Right lobe of liver (tissue), 6 donors: ENCODE data around the gene DHRSX. TPM values are rescaled to one million over a fixed set of nuclear protein-coding genes. Genes with fewer than 3 reads are reported as not detected.
"Not testable (repeated sequence)": the region's sequence is repeated elsewhere in the genome, so short reads cannot be mapped to it uniquely, and the experiment has no call there.

Experiments used
- ATAC-seq, 4 donors: fragments of 200-7000 bp; cut with Tn5 transposase; one replicate each; pipeline ENCODE4 v1.9.1; 2020; ENCODE audit warnings: mild to moderate bottlenecking in 4 of 4, moderate library complexity in 4 of 4
- DNase-seq, 3 donors: peaks; one replicate each; pipeline ENCODE4 v3.0.0-alpha.2; 2020
- H3K27ac ChIP-seq, 3 donors: fragments of 200-600 bp; one replicate each; pipeline ENCODE4 v1.8.0; 2022
- H3K27me3 ChIP-seq, 2 donors: fragments of 200-600 bp; one replicate each; pipeline ENCODE4 v1.8.0; 2022
- H3K36me3 ChIP-seq, 4 donors: fragments of 200-600 bp; sonication (generic) in 1 of 4; one replicate each; pipeline versions ENCODE4 v1.5.1 to v1.8.0; 2017 to 2022; ENCODE audit warnings: control low read depth in 1 of 4
- H3K4me1 ChIP-seq, 4 donors: fragments of 200-600 bp; sonication (generic) in 1 of 4; one replicate each; pipeline versions ENCODE4 v1.5.1 to v1.8.0; 2017 to 2022; ENCODE audit warnings: control low read depth in 1 of 4
- H3K4me3 ChIP-seq, 3 donors: fragments of 200-600 bp; one replicate each; pipeline ENCODE4 v1.8.0; 2022
- H3K9me3 ChIP-seq, 4 donors: fragments of 200-600 bp; sonication (generic) in 1 of 4; one replicate each; pipeline versions ENCODE4 v1.5.1 to v1.8.0; 2017 to 2022; ENCODE audit warnings: control low read depth in 1 of 4
- CTCF ChIP-seq, 4 donors: fragments of 200-600 bp in 3 of 4; fragments of 450-650 bp in 1 of 4; IDR thresholded peaks; one replicate each; pipeline versions ENCODE4 v1.5.1 to v1.8.0; 2016 to 2022; ENCODE audit warnings: antibody characterized with exemption in 4 of 4, mild to moderate bottlenecking in 2 of 4
- POLR2A ChIP-seq: fragments of 450-650 bp; IDR thresholded peaks from one replicate; pipeline ENCODE4 v1.6.1; 2017; ENCODE audit warnings: antibody characterized with exemption, mild to moderate bottlenecking
- WGBS: methylation state at CpG from one replicate; pipeline ENCODE4 v1.1.6; 2018; ENCODE audit warnings: low coverage, low lambda C conversion rate; ENCODE audit not compliant: insufficient coverage; ENCODE audit errors: missing lambda C conversion rate; 5-methylcytosine and 5-hydroxymethylcytosine counted together
- intact Hi-C, 2 donors: fragments of 100-400 bp; cut with DNase I; formaldehyde crosslinking; loops; one replicate each; pipeline versions ENCODE4 v1.11.2 to v1.14.1; 2022
- total RNA-seq, 6 experiments: library from RNA; depleted of rRNA in 2 of 6; stranded (reverse); fragments of >200 nt in 2 of 6; fragmentation: NEBNext Ultra II Directional in 3 of 6; extraction: Animal tissue kit (Norgen Biotek cat#: 25700) in 3 of 6; gene quantifications; one replicate each; pipeline versions ENCODE4 v1.1.0 to v1.2.4, GENCODE V29; 2016 to 2023
- donor health status: DM: no; HTN: yes; CAD: no.
- donor health status: DM: no; HTN: no; CAD: no.
- donor health status: DM: no; HTN: no; CAD: no.
- donor health status: DM: no; HTN: yes; CAD: no.
- donor health status: DM: no; HTN: yes; CAD: no.

DHRSX gene
- total RNA-seq, 6 experiments from 2014 or later, result 15.6 to 34.5 (median 29.0) TPM

DNA sequence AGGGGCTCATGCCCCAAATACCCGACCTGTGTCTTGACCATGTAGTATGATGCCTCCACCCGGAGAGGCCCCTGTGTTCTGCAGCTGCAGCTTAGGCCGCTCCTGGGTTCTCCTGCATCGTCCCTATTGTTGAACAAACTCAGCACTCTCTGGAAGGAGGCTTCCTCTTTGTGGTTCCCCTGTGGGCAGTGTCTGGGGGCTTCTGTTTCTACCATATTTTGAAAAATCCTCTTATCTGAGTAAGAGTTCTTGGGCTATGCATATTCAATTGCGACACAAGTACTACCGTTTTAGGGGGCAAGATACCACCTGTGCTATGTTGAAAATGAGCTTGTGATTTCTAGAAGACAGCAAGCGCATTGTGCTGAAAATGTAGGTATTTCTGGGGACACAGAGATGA, 276.6 kb downstream of the DHRSX start:
- no peak overlapping the region for H3K4me3 ChIP-seq
- TF ChIP-seq CTCF (IDR thresholded peaks at IDR 0.05) (no peak), POLR2A (no peak)
- WGBS, result 48% methylated on average over 5 of the region's 7 CpGs
- intact Hi-C loops, result no loop called here
- H3K36me3 ChIP-seq, result peaks cover 0 to 6% (median 2%) of the 10 kb centered on the region in 4 donors
- no peak overlapping the region for H3K27ac ChIP-seq
- no peaks in the 10 kb centered on the region for H3K4me1 ChIP-seq
- no peak for DNase-seq
- H3K9me3 ChIP-seq, result peaks cover 0 to 5% (median 0%) of the 10 kb centered on the region in 4 donors
- no peak for ATAC-seq
- no peaks in the 10 kb centered on the region for H3K27me3 ChIP-seq

DNA sequence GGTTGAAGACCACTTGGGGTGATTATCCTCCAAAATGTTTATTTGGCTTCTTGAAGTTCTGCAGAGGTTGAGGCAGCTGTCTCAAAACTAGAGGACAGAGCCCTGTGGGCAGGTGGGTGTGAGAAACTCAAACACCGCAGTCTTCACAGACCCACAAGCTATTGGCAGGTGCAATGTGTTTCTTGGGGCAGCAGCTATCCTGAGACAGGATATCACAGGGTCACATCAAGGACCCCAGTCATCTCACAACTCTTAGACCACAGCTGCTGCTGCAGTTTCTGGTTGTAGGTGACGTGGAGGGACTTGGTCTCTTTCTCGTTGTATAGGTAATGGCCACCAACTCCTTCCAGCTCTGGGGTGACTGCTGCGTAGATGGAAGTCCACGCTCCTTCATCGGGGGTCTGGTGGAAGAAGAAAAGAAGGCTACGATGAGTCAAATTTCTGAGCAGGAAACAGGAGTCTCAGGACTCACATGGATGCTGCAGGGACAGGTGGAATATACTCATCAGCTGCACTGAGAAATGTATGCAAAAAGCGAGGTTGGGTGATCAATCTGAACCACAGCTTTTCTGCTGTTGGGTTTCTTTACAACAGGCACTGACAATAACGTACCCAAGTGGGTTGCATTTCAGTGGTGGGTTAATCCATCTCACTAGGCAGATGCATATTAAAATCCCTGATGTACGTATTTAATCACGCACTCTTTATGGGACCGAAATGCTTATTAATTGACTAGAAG, 279.8 kb downstream of the DHRSX start:
- Histone ChIP-seq H3K4me3 (no peak overlapping the region), H3K4me1 (no peaks in the 10 kb centered on the region), H3K36me3 (peaks cover 0 to 6% (median 2%) of the 10 kb centered on the region in 4 donors), H3K9me3 (peaks cover 0 to 5% (median 0%) of the 10 kb centered on the region in 4 donors), H3K27ac (no peak overlapping the region), H3K27me3 (no peaks in the 10 kb centered on the region)
- DNase-seq (no peak), ATAC-seq (no peak)
- WGBS, result 94% methylated on average over 10 of the region's 12 CpGs
- intact Hi-C loops, result no loop called here
- no peak for TF ChIP-seq CTCF (IDR thresholded peaks at IDR 0.05)
- no peak for TF ChIP-seq POLR2A

DNA sequence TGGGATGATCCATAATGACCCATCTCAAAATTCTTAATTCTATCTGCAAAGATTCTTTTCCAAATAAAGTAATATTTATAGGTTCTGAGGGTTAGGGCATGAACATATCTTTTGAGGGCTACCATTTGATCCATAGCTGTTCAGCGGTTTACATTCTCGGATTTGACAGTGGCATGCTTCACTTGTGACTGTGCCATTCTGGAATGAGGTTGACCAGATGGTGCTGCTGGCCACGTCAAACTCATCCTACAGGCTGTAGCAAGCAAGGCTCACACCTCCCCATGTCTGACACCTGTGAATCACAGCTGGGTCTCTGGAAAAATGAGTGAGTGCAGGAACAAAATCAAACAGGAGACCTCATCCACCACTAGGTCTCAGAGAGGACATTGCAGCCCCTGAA, 280.5 kb downstream of the DHRSX start:
- Histone ChIP-seq H3K27me3 (no peaks in the 10 kb centered on the region), H3K36me3 (peaks cover 0 to 6% (median 2%) of the 10 kb centered on the region in 4 donors), H3K4me1 (no peaks in the 10 kb centered on the region), H3K4me3 (no peak overlapping the region), H3K27ac (no peak overlapping the region), H3K9me3 (peaks cover 0 to 5% (median 0%) of the 10 kb centered on the region in 4 donors)
- intact Hi-C loops, result no loop called here
- ATAC-seq, result no peak
- TF ChIP-seq POLR2A (no peak), CTCF (IDR thresholded peaks at IDR 0.05) (no peak)
- WGBS, result 90% methylated on average over 2 of the region's 3 CpGs
- no peak for DNase-seq

DNA sequence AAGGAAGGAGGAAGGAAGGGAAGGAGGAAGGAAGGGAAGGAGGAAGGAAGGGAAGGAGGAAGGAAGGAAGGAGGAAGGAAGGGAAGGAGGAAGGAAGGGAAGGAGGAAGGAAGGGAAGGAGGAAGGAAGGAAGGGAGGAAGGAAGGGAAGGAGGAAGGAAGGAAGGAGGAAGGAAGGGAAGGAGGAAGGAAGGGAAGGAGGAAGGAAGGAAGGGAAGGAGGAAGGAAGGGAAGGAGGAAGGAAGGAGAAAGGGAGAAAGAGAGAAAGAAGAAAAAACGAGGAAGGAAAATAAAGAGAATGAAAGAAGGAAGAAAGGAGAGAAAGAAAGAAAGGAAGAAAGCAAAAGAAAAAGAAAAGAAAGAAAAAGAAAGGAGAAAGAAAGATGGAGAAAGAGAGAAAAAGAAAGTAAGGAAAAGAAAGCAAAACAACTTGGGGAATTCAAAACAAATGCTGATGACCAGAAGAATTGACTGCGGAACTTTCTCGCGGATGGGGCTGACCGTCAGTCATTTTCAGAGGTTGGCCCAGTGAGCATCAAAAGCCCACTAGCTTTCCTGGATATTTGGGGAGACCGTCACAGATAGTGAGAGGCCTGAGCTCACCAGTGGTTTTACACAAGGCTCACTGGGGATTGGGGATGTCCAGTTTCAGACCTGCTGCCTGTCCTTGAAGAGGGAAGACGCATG, 286.5 kb downstream of the DHRSX start:
- WGBS, result 92% methylated on average over 6 of the region's 7 CpGs

GRCh38 chrX:2211667-2212066, 289.1 kb downstream of the DHRSX start:
- H3K4me3 ChIP-seq, ATAC-seq, intact Hi-C loops, DNase-seq, H3K36me3 ChIP-seq, H3K27ac ChIP-seq, H3K27me3 ChIP-seq, H3K4me1 ChIP-seq, H3K9me3 ChIP-seq: not testable (repeated sequence)
- 92% methylated on average over 18 of the region's 18 CpGs for WGBS

More for the DNA sequence above, 286.5 kb downstream of the DHRSX start:
- H3K4me1 ChIP-seq, H3K4me3 ChIP-seq, H3K27me3 ChIP-seq, H3K36me3 ChIP-seq, H3K27ac ChIP-seq, ATAC-seq, DNase-seq, H3K9me3 ChIP-seq, intact Hi-C loops: not testable (repeated sequence)
